HG02885 (cell line): Measurements from ENCODE around the gene CD48.
"Not testable (repeated sequence)": the region's sequence is repeated elsewhere in the genome, so short reads cannot be mapped to it uniquely, and the experiment has no call there.

Experiments used
- ATAC-seq: cut with Tn5 transposase; IDR thresholded peaks from one replicate; pipeline ENCODE4 v1.9.1; 2021; ENCODE audit warnings: mild to moderate bottlenecking; ENCODE audit not compliant: unreplicated experiment, poor library complexity

CD48 gene

GRCh38 chr1:160742428-160743127, 31.0 kb upstream of the CD48 start:
- no peak for ATAC-seq

DNA sequence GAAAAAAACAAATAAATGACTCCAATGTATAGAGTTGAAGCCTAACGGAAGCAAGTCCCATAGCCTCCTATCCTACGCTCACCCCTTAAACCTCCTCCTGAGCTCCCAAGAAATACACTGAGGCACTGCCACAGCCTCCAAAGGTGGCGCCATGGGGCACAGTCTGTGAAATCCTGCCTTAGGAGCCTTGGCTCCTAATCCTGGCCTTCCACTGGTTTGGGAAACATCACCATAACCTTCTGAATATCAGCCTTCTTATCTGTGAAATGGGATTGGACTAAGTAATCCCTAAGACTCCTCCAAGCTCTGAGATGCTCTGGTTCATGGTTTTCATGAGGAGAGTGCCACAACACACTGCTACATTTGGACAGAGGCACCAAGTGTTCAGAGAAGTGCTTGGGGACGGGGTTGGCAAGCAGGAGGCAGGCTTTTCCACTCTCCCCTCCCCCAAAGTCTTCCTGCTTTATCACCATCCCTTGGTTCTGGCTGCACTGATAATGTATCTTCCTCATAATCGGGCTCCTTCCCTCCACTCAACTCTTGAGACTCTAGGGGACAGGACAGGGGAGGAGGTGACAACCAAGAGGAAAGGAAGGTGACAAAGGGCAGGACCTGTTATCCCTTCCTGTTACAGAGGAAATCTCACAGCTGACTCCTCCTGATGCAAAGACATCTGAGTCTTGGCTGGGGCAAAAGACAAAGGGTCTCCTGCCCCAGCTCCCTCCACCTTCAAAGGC, 30.2 kb upstream of the CD48 start:
- ATAC-seq: no peak

DNA sequence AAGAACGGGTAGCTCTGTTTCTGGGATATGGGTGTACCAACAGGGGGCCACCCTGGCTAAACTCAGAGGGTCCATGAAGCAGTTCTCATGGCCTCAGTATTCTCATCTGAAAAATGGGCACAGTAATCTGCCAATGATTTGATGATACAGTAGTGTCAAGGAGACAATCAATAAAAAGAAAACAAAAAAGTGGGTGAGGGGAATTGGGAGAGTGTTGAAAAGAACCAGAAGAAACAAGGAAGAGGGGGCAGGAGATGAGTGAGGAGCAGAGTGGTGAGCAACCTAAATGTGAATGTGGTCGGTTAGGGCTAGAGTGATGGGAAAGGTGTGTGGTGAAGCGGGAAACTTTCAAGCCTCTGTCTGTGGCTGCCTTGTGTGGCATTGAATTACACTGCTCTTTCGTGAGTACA, 29.5 kb upstream of the CD48 start:
- no peak for ATAC-seq

- ATAC-seq: no peak
Observed at GRCh38 chr1:160740133-160740688, 28.6 kb upstream of the CD48 start.

GRCh38 chr1:160739098-160739511, 27.5 kb upstream of the CD48 start, which contains the start of gene SLAMF7:
SLAMF7 (plus strand) TSS chr1:160739247; CDS start chr1:160739302, 55 bp downstream.
- ATAC-seq: peak; percentile 75

DNA sequence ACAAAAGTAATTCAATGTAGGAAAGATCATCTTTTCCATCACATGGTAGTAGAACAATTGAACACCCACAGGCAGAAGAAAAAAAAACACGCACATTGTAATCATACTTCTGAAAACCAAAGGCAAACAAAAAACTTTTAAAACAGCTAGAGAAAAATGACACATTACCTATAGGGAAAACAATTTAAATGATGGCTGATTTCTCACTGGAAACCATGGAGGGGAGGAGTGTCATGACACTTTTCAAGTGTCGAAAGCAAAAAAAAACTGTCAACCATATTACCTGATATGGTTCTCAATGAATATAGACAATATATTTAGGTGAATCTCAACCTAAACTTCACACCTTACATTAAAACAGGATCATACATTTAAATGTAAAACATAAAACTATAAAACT, 26.6 kb upstream of the CD48 start:
- no peak for ATAC-seq

DNA sequence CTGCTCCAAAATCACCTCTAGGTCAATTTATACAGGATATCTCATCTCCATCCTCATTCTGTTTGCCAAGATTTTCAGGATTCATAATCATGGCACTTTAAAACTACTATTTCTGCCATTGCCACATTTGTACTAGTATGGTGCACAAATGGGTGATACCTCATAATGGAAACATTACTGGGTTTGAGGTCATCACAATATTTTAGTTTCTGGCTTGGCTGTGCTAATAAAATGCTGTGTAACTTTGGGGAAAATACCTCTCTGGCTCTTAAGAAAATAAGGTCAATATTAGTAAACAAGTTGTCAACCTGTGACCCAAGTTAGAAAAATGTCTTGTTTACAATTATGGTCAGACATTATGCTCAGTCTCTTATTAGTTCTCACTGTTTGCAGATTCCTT, 22.7 kb upstream of the CD48 start:
- ATAC-seq: no peak

DNA sequence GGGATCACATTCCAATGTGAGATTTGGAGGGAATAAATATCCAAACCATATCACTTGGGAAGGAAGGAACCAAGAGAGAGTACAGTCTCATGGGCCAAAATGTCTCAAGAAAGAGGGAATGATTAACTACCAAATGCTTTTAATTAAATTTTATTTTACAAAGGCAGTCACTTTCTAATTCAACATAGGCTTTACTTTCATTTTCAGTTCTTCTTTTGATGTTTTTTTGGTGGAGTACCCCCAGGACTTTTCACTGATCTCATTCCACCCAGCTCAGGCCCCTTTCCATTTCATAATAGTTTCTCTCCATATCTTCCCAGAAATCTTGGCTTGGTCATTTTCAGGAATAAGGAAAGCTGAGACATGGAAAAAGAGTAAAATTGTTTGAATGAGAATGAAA, 22.3 kb upstream of the CD48 start:
- no peak for ATAC-seq

DNA sequence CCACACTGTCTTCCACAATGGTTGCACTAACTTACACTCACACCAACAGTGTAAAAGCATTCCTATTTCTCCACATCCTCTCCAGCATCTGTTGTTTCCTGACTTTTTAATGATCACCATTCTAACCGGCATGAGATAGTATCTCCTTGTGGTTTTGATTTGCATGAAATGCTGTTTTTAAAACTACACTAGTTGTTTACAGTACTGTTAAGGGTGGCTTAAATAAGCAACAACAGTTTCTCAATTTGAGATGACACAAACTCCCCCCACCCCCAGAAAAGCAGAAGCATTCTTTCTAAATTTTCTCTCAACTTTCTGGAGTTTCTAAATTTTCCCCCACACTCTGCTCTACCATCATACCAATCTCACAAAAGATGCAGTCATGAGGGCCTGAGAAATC, 20.4 kb upstream of the CD48 start:
- peak; percentile 72 for ATAC-seq

GRCh38 chr1:160731564-160731963, 19.9 kb upstream of the CD48 start:
- not testable (repeated sequence) for ATAC-seq

DNA sequence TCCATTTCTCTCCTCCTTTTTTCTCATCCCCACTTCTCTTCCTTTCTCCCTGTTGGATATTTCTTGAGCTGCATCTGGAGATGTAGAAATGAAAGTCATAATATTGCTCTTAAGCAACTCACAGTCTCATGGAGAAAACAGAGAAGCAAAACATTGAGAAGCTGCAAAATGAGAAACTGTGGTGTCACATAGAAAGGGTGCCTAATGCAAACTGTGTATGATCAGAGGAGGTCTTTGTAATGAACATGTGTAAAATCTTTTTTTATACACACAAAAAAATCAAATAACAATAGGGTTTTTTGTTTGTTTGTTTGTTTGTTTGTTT, 15.7 kb upstream of the CD48 start:
- no peak for ATAC-seq

DNA sequence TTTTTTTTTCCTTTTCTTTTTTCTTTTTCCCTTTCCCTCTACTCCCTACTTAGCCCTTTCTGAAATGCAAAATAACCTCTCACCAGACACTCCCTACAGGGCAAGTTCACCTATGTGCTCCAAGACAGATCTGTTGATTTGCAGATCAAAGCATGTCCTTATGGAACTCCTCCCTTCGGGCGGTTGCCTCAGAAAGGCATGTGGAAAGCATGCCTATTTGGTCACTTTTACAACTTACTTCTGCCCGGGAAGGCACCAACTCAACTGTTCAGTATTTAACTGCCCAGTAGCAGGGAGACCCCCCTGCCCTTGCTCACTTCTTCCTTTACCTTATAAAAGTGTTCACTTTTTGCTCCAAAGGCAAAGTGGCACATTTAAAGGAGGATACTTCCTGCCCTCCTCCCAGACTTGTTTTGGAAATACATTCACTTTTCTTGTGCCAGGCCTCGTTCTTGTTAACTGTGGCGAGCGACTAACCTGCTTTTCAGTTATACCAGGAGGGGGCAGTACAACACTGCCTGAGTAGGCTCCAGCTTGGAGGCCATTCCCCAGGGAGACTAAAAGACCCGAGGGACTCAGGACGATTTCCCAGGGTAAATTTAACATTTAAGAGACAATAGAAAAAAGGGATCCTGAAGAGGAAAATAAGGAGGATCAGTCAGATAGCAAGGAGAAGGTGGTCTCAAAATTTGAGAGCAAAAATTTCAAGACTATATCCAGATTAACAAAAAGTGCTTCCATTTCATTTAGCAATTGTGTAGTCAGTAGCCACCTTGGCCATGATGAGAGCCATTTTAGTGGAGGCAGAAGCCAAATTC, 15.1 kb upstream of the CD48 start:
- ATAC-seq: peak; percentile 72

DNA sequence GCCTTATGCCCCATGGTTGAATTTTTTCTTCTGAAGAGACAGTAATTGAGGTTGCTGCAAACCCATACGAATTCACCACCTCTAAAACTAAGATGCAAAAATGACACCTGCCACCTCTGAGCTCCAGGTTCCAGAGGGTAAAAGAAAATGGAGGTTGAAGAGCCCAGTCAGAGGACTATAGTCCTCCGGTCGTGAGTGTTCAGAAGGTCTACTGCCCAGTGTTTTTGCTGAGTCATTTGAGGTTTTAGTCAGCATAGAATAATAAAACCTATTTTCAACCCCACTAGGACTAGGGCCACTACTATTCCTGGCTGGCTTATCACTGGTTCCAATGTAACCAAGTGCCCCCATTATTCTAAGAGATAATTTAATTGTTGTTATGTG, 14.5 kb upstream of the CD48 start:
- peak; percentile 41 for ATAC-seq

GRCh38 chr1:160724465-160725242, 13.0 kb upstream of the CD48 start:
- ATAC-seq: no peak

DNA sequence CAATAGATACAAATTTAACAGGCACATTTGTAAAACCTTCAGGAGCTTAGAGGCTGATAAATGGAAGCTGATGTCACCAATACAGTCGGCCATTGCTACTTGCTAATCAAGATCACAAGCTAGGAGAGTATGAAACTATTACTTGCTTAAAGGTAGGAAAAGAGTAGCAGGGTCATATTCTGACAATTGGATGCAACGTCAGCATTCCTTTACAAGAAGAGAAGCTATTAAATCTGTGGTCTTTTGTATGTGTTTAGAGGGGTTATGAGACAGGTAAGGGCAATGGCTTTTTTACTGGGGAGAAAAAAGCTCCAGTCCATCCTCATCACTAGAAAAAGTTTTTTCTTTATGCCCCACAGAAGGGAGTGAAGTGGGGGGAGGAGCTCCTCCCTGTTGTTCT, 11.7 kb upstream of the CD48 start:
- no peak for ATAC-seq

GRCh38 chr1:160722726-160723125, 11.1 kb upstream of the CD48 start:
- no peak for ATAC-seq

DNA sequence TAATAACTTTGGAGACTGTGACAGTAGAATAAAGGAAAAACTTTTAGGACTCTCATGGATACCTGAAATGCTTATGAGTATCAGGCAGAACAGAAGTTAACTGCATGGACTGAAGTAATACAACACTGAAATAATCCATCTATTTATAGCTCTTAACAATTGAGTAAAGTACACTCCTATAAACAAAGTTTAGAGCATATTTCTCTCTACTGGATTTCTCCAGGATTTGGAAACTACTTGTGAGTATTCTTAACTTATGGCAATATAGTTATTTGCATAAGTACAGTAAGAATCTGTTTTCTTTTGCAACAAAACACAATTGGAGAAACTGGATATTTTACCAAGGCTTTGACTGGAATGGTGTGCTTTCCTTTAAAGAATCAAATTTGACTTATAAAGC, 9.9 kb upstream of the CD48 start:
- ATAC-seq: no peak

GRCh38 chr1:160720356-160721085, 8.9 kb upstream of the CD48 start:
- ATAC-seq: no peak

DNA sequence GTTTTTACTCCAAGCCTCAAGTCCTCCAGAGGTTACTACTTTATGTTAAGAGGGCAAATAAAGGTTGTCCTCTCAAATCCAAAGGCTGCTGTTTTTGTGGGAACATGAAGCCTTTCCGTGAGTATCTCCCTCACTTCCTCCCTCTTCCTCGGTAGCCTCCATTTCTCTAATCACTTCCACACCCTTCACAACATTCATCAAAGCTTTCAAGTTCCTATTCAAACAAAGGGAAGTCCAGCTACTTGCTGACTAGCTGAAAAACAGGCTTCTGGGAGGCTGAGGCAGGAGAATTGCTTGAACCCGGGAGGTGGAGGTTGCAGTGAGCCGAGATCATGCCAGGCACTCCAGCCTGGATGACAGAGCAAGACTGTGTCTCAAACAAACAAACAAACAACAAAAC, 6.6 kb upstream of the CD48 start:
- ATAC-seq: no peak

GRCh38 chr1:160717306-160717705, 5.7 kb upstream of the CD48 start:
- ATAC-seq: no peak
